ENCODE measurements around the gene UBR1.

The UBR1 gene

DNA sequence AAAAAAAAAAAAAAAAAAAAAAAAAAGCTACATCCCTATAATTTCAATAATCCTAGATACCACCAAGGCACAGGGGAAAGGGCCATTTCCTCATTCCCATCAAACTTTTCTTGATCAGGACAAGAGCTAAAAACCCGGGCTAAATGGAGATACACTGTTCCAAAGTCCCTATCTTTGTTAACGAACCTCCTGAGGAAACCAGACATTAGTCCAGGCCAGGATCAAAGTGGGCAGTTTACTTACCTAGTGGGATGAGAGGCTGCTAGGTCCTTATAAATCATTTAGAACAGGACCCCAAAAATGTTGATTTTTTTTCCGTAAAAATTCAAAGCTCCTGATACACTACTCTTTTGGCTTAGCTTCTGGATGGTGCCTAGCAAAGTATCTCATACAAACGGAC is 35.6 kb downstream of the UBR1 start:
- no peak for TF ChIP-seq TCF12 (IDR thresholded peaks at IDR 0.05; ENCODE audit: low read depth)
- TF ChIP-seq, protein P1, sequence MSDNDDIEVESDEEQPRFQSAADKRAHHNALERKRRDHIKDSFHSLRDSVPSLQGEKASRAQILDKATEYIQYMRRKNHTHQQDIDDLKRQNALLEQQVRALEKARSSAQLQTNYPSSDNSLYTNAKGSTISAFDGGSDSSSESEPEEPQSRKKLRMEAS (IDR thresholded peaks at IDR 0.05) = no peak
- TF ChIP-seq EGR1 (IDR thresholded peaks at IDR 0.05) = no peak
- TF ChIP-seq, protein P2, sequence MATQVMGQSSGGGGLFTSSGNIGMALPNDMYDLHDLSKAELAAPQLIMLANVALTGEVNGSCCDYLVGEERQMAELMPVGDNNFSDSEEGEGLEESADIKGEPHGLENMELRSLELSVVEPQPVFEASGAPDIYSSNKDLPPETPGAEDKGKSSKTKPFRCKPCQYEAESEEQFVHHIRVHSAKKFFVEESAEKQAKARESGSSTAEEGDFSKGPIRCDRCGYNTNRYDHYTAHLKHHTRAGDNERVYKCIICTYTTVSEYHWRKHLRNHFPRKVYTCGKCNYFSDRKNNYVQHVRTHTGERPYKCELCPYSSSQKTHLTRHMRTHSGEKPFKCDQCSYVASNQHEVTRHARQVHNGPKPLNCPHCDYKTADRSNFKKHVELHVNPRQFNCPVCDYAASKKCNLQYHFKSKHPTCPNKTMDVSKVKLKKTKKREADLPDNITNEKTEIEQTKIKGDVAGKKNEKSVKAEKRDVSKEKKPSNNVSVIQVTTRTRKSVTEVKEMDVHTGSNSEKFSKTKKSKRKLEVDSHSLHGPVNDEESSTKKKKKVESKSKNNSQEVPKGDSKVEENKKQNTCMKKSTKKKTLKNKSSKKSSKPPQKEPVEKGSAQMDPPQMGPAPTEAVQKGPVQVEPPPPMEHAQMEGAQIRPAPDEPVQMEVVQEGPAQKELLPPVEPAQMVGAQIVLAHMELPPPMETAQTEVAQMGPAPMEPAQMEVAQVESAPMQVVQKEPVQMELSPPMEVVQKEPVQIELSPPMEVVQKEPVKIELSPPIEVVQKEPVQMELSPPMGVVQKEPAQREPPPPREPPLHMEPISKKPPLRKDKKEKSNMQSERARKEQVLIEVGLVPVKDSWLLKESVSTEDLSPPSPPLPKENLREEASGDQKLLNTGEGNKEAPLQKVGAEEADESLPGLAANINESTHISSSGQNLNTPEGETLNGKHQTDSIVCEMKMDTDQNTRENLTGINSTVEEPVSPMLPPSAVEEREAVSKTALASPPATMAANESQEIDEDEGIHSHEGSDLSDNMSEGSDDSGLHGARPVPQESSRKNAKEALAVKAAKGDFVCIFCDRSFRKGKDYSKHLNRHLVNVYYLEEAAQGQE (IDR thresholded peaks at IDR 0.05; ENCODE audit: low read depth) = no peak
- no peak for TF ChIP-seq CEBPB (IDR thresholded peaks at IDR 0.05)
- no peak for TF ChIP-seq RAD21 (IDR thresholded peaks at IDR 0.05; ENCODE audit: low read depth)
- TF ChIP-seq, protein P3, sequence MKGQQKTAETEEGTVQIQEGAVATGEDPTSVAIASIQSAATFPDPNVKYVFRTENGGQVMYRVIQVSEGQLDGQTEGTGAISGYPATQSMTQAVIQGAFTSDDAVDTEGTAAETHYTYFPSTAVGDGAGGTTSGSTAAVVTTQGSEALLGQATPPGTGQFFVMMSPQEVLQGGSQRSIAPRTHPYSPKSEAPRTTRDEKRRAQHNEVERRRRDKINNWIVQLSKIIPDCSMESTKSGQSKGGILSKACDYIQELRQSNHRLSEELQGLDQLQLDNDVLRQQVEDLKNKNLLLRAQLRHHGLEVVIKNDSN (IDR thresholded peaks at IDR 0.05) = no peak
- no peak for TF ChIP-seq NFIC (IDR thresholded peaks at IDR 0.05)
- TF ChIP-seq TEAD4 (IDR thresholded peaks at IDR 0.05) = no peak
- TF ChIP-seq ZBTB7A (IDR thresholded peaks at IDR 0.05; ENCODE audit: low read depth) = no peak
- no peak for TF ChIP-seq TAF1 (IDR thresholded peaks at IDR 0.05; ENCODE audit: low read depth)
- no peak for TF ChIP-seq YY1 (IDR thresholded peaks at IDR 0.05; ENCODE audit: low read depth)
- TF ChIP-seq CREB1 (IDR thresholded peaks at IDR 0.05; ENCODE audit: low read depth) = no peak
- TF ChIP-seq EP300 (IDR thresholded peaks at IDR 0.05; ENCODE audit: borderline replicate concordance) = no peak
- no peak for TF ChIP-seq FOXM1 (IDR thresholded peaks at IDR 0.05; ENCODE audit: borderline replicate concordance, low read depth)

DNA sequence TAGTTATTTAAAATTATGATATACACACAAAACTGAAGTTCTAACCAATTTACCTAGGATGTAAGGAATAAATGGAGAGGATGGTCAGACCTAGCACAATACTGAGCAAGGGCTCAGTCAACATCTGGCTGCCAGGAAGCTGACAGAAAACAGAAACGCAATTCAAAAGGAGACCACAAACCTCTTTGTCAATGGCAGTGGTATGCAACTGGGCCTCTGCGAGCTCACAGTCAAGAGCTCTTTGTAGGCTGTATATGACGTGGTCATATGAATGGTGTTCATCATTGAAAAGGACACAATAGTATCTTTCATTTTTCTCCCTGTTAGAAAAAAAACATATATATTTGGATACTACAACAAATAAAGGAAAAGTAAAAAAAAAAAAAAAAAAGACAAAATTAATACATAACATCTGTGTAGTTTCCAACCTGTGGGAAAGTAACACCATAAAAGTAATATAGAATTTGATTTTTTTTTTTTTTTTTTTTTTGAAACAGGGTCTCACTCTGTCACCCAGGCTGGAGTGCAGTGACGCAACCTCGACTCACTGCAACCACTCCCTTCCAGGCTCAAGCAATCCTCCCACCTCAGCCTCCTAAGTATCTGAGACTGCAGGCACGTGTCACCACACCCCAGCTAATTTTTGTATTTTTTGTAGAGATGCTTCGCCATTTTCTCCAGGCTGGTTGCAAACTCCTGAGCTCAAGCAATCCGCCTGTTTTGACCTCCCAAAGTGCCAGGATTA is 37.9 kb downstream of the UBR1 start:
- no peak for TF ChIP-seq NFIC (IDR thresholded peaks at IDR 0.05)
- TF ChIP-seq CEBPB (IDR thresholded peaks at IDR 0.05) = no peak
- TF ChIP-seq CREB1 (IDR thresholded peaks at IDR 0.05; ENCODE audit: low read depth) = no peak
- no peak for TF ChIP-seq EP300 (IDR thresholded peaks at IDR 0.05; ENCODE audit: borderline replicate concordance)

DNA sequence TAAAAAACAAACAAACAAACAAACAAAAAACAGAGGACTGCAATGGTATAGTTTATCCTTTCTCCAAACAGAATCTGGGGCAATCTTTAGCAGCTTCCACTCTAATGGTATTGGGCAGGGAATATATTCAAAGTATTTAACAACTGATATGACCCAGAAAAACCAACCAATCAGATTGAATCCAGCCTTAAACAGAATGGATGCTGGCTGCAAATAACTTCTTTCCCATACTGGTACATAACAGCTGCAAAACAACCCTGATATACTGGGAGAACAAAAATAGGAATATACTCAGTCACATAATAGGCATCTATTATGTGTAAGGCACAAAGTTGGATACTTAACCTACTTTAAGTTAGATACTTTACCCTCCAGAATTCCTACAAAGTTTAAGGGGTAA is 49.1 kb downstream of the UBR1 start:
- no peak for TF ChIP-seq TAF1 (IDR thresholded peaks at IDR 0.05; ENCODE audit: low read depth)
- no peak for TF ChIP-seq EP300 (IDR thresholded peaks at IDR 0.05; ENCODE audit: borderline replicate concordance)
- no peak for TF ChIP-seq ZBTB7A (IDR thresholded peaks at IDR 0.05; ENCODE audit: low read depth)
- TF ChIP-seq, protein P3 (IDR thresholded peaks at IDR 0.05) = no peak
- no peak for TF ChIP-seq CREB1 (IDR thresholded peaks at IDR 0.05; ENCODE audit: low read depth)
- no peak for TF ChIP-seq TEAD4 (IDR thresholded peaks at IDR 0.05)
- TF ChIP-seq EGR1 (IDR thresholded peaks at IDR 0.05) = no peak
- TF ChIP-seq RAD21 (IDR thresholded peaks at IDR 0.05; ENCODE audit: low read depth) = no peak
- no peak for TF ChIP-seq CEBPB (IDR thresholded peaks at IDR 0.05)
- TF ChIP-seq FOXM1 (IDR thresholded peaks at IDR 0.05; ENCODE audit: borderline replicate concordance, low read depth) = no peak
- no peak for TF ChIP-seq NFIC (IDR thresholded peaks at IDR 0.05)
- no peak for TF ChIP-seq YY1 (IDR thresholded peaks at IDR 0.05; ENCODE audit: low read depth)
- TF ChIP-seq, protein P2 (IDR thresholded peaks at IDR 0.05; ENCODE audit: low read depth) = no peak
- TF ChIP-seq, protein P1 (IDR thresholded peaks at IDR 0.05) = no peak
- no peak for TF ChIP-seq TCF12 (IDR thresholded peaks at IDR 0.05; ENCODE audit: low read depth)

DNA sequence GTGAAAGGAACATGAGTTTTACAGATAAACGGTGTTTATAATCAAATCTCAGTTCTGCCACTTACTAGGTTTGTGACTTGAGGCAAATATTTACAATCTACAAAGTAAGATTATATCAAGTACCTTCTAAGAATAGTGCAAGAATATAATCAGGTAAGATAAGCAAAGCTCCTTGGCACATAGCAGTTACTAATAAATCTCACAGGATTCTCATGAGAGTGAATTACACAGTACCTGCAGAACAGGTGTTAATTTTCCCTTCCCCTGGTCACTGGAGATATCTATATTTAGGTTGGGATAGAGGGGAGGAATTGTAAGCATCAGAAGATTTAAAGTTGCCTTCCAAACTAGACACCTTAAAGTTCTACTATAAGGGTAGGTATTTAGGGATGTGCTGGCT is 53.0 kb downstream of the UBR1 start:
- no peak for TF ChIP-seq RAD21 (IDR thresholded peaks at IDR 0.05; ENCODE audit: low read depth)
- TF ChIP-seq TCF12 (IDR thresholded peaks at IDR 0.05; ENCODE audit: low read depth) = no peak
- TF ChIP-seq, protein P2 (IDR thresholded peaks at IDR 0.05; ENCODE audit: low read depth) = no peak
- TF ChIP-seq YY1 (IDR thresholded peaks at IDR 0.05; ENCODE audit: low read depth) = no peak
- TF ChIP-seq, protein P3 (IDR thresholded peaks at IDR 0.05) = no peak
- TF ChIP-seq, protein P1 (IDR thresholded peaks at IDR 0.05) = no peak
- TF ChIP-seq TAF1 (IDR thresholded peaks at IDR 0.05; ENCODE audit: low read depth) = no peak
- no peak for TF ChIP-seq CEBPB (IDR thresholded peaks at IDR 0.05)
- TF ChIP-seq FOXM1 (IDR thresholded peaks at IDR 0.05; ENCODE audit: borderline replicate concordance, low read depth) = no peak
- no peak for TF ChIP-seq CREB1 (IDR thresholded peaks at IDR 0.05; ENCODE audit: low read depth)
- TF ChIP-seq ZBTB7A (IDR thresholded peaks at IDR 0.05; ENCODE audit: low read depth) = no peak
- no peak for TF ChIP-seq EGR1 (IDR thresholded peaks at IDR 0.05)
- no peak for TF ChIP-seq TEAD4 (IDR thresholded peaks at IDR 0.05)
- TF ChIP-seq EP300 (IDR thresholded peaks at IDR 0.05; ENCODE audit: borderline replicate concordance) = no peak
- no peak for TF ChIP-seq NFIC (IDR thresholded peaks at IDR 0.05)

Data from Ishikawa (cell line).